A673 (cell line): ENCODE data around the gene ANGPTL2. TPM values are rescaled to one million over a fixed set of nuclear protein-coding genes. Genes with fewer than 3 reads are reported as not detected.

ENCODE experiments used
- BruUV-seq: library from RNA; stranded (reverse); fragments of 400-500 nt; replicated peaks from 2 replicates; lab custom pipeline; 2021; lab: Mats Ljungman, UMichigan
- CTCF ChIA-PET: fragments of 300-600 bp; sonication (Branson Sonifier 250); formaldehyde crosslinking; loops from one replicate; lab custom pipeline; 2022; ENCODE audit warnings: antibody characterized with exemption; lab: Charles Lee
- POLR2A ChIA-PET: fragments of 300-600 bp; sonication (Branson Sonifier 250); formaldehyde crosslinking; loops from one replicate; lab custom pipeline; 2022; ENCODE audit warnings: antibody characterized with exemption; ENCODE audit not compliant: low non-redundant PET; lab: Charles Lee
- DNase-seq: peaks from one replicate; pipeline ENCODE4 v3.0.0-alpha.2; 2015; ENCODE audit warnings: low spot score
- H3K27ac ChIP-seq: fragments of 200-600 bp; sonication (generic); 2 replicates; pipeline ENCODE4 v1.5.1; 2016; ENCODE audit warnings: mixed run types, low read depth, mild to moderate bottlenecking, mixed read lengths, antibody characterized with exemption, low read length; ENCODE audit not compliant: poor library complexity, severe bottlenecking
- H3K27me3 ChIP-seq: fragments of 200-600 bp; sonication (generic); replicated peaks from 2 replicates; pipeline ENCODE4 v1.6.1; 2017; ENCODE audit warnings: mixed run types, low read depth, mild to moderate bottlenecking, mixed read lengths, antibody characterized with exemption, low read length; ENCODE audit not compliant: insufficient read depth, poor library complexity
- H3K36me3 ChIP-seq: fragments of 200-600 bp; sonication (generic); 2 replicates; pipeline ENCODE4 v1.6.1; 2016; ENCODE audit warnings: mixed run types, mild to moderate bottlenecking, mixed read lengths, antibody characterized with exemption, low read length; ENCODE audit not compliant: insufficient read depth, poor library complexity, severe bottlenecking
- H3K4me1 ChIP-seq: fragments of 200-600 bp; sonication (generic); 2 replicates; pipeline ENCODE4 v1.6.1; 2017; ENCODE audit warnings: mixed run types, mild to moderate bottlenecking, mixed read lengths, antibody characterized with exemption, low read length; ENCODE audit not compliant: insufficient read depth, poor library complexity, severe bottlenecking
- H3K4me3 ChIP-seq: fragments of 200-600 bp; sonication (generic); 2 replicates; pipeline ENCODE4 v1.5.1; 2016; ENCODE audit warnings: low read depth, mixed run types, mild to moderate bottlenecking, mixed read lengths, low read length; ENCODE audit not compliant: poor library complexity, severe bottlenecking
- H3K9me3 ChIP-seq: fragments of 200-600 bp; sonication (generic); 2 replicates; pipeline ENCODE4 v1.6.1; 2016; ENCODE audit warnings: mixed run types, low read depth, mild to moderate bottlenecking, mixed read lengths, antibody characterized with exemption, low read length; ENCODE audit not compliant: poor library complexity, severe bottlenecking
- EZH2 ChIP-seq: fragments of 200-600 bp; sonication (generic); IDR thresholded peaks from 2 replicates; pipeline ENCODE4 v1.6.1; 2017; ENCODE audit warnings: borderline replicate concordance, low read depth, mild to moderate bottlenecking, mixed read lengths, antibody characterized with exemption, low read length; ENCODE audit not compliant: poor library complexity, severe bottlenecking
- intact Hi-C: fragments of 100-400 bp; cut with micrococcal nuclease; formaldehyde crosslinking; loops from one replicate; pipeline ENCODE4 v1.10.0; 2022; ENCODE audit not compliant: unreplicated experiment
- total RNA-seq: library from RNA; stranded (reverse); gene quantifications from 2 replicates; pipeline ENCODE4 v1.2.3, GENCODE V29; 2021
- TF ChIP-seq, protein P1 (sequence below): fragments of 300-800, 200-600 bp; sonication (generic); conservative IDR thresholded peaks from 2 replicates; pipeline ENCODE4 v1.5.1; 2017; ENCODE audit warnings: low read depth, mild to moderate bottlenecking, antibody characterized with exemption, low read length, moderate library complexity, mixed read lengths

Gene ANGPTL2
- total RNA-seq, 1 experiment from 2014 or later, result 2.5 TPM

GRCh38 chr9:127136880-127137639 is 14.6 kb upstream of the ANGPTL2 start:
- H3K4me1 ChIP-seq, result no peaks in the 10 kb centered on the region
- no peak for TF ChIP-seq EZH2
- TF ChIP-seq, protein P1, sequence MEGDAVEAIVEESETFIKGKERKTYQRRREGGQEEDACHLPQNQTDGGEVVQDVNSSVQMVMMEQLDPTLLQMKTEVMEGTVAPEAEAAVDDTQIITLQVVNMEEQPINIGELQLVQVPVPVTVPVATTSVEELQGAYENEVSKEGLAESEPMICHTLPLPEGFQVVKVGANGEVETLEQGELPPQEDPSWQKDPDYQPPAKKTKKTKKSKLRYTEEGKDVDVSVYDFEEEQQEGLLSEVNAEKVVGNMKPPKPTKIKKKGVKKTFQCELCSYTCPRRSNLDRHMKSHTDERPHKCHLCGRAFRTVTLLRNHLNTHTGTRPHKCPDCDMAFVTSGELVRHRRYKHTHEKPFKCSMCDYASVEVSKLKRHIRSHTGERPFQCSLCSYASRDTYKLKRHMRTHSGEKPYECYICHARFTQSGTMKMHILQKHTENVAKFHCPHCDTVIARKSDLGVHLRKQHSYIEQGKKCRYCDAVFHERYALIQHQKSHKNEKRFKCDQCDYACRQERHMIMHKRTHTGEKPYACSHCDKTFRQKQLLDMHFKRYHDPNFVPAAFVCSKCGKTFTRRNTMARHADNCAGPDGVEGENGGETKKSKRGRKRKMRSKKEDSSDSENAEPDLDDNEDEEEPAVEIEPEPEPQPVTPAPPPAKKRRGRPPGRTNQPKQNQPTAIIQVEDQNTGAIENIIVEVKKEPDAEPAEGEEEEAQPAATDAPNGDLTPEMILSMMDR, result no peak
- H3K27ac ChIP-seq, result no peak overlapping the region
- POLR2A ChIA-PET, result no interaction called here
- H3K9me3 ChIP-seq, result no peaks in the 10 kb centered on the region
- H3K36me3 ChIP-seq, result no peaks in the 10 kb centered on the region
- H3K27me3 ChIP-seq, result no peaks in the 10 kb centered on the region
- BruUV-seq, result no TSS peak
- CTCF ChIA-PET, result no interaction called here
- no peak overlapping the region for H3K4me3 ChIP-seq
- intact Hi-C loops, result no loop called here
- DNase-seq, result no peak

GRCh38 chr9:127136081-127136879 is 13.8 kb upstream of the ANGPTL2 start:
- DNase-seq, result no peak

DNA sequence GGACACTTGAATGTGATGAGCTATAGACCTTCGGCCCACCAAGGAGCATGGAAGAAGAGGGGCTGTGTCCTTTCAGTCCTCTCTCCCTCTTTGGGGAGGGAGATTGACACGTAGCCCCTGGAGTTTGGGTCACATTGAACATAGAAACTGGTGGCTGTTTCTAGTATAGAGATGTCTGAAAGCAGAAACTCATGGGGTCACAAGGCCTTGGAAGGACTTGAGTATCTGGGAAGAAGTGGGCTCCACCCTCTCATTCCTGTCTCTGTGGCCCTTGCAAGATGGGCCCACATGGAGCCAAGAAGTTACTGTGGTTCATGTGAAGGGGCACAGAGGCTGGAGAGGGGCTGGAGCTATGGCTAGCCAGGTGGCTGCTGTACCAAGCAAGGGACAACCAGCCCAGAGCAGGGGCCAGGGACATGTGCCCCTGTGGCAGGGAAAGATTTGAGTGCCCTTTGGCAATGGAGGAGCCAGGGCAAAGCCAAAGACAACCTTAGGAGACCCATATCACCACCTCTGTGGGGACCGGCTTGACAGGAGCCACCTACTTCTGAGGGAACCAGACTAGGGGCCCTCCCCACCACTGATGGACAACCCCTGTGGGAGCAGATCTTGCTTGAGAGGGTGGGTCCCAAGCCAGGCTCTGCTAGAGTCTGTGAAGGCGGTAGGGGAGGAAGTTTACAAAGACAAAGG is 12.8 kb upstream of the ANGPTL2 start:
- no peaks in the 10 kb centered on the region for H3K9me3 ChIP-seq
- no peaks in the 10 kb centered on the region for H3K36me3 ChIP-seq
- no peaks in the 10 kb centered on the region for H3K4me1 ChIP-seq
- no peaks in the 10 kb centered on the region for H3K27me3 ChIP-seq
- intact Hi-C loops, result no loop called here
- DNase-seq, result no peak
- H3K4me3 ChIP-seq, result no peak overlapping the region
- CTCF ChIA-PET, result no interaction called here
- BruUV-seq, result no TSS peak
- TF ChIP-seq EZH2, result no peak
- TF ChIP-seq, protein P1, result no peak
- POLR2A ChIA-PET, result no interaction called here
- no peak overlapping the region for H3K27ac ChIP-seq

More at GRCh38 chr9:127136081-127136879, 13.8 kb upstream of the ANGPTL2 start:
- no peak for TF ChIP-seq EZH2
- TF ChIP-seq, protein P1, result no peak
- BruUV-seq, result no TSS peak
- intact Hi-C loops, result no loop called here
- CTCF ChIA-PET, result no interaction called here
- H3K9me3 ChIP-seq, result no peaks in the 10 kb centered on the region
- H3K27me3 ChIP-seq, result no peaks in the 10 kb centered on the region
- no peak overlapping the region for H3K27ac ChIP-seq
- H3K4me1 ChIP-seq, result no peaks in the 10 kb centered on the region
- POLR2A ChIA-PET, result no interaction called here
- H3K4me3 ChIP-seq, result no peak overlapping the region
- H3K36me3 ChIP-seq, result no peaks in the 10 kb centered on the region
